ENCODE results near the gene SREBF2. TPM values are rescaled to one million over a fixed set of nuclear protein-coding genes. Genes with fewer than 3 reads are reported as not detected.

Gene SREBF2
- total and polyA plus RNA-seq, 2 experiments from 2014 or later, result 238 to 273 TPM

- Histone ChIP-seq H3K4me1 (ENCODE audit: low read depth) (no peaks in the 10 kb centered on the region), H3K4me3 (no peak overlapping the region)
- TF ChIP-seq CTCF (IDR thresholded peaks at IDR 0.05; ENCODE audit: low read depth, low read length), result no peak
These were observed 98.9 kb downstream of the SREBF2 start for GRCh38 chr22:41931701-41932269.

GRCh38 chr22:41932353-41932752 is 99.4 kb downstream of the SREBF2 start:
- H3K36me3 ChIP-seq, result no peaks in the 10 kb centered on the region
- TF ChIP-seq CTCF (IDR thresholded peaks at IDR 0.05; ENCODE audit: low read depth, low read length), result no peak
- no peaks in the 10 kb centered on the region for H3K4me1 ChIP-seq (ENCODE audit: low read depth)
- no peak for DNase-seq (ENCODE audit: low read depth in 1 of 2, low spot score in 1 of 2)
- H3K27ac ChIP-seq, result no peak overlapping the region
- H3K9me3 ChIP-seq (ENCODE audit: low read depth), result no peaks in the 10 kb centered on the region
- no peaks in the 10 kb centered on the region for H3K27me3 ChIP-seq
- H3K4me3 ChIP-seq, result no peak overlapping the region

More at GRCh38 chr22:41931701-41932269, 98.9 kb downstream of the SREBF2 start:
- DNase-seq (ENCODE audit: low read depth in 1 of 2, low spot score in 1 of 2), result no peak
- Histone ChIP-seq H3K9me3 (ENCODE audit: low read depth) (no peaks in the 10 kb centered on the region), H3K27ac (no peak overlapping the region), H3K27me3 (peaks cover 5% of the 10 kb centered on the region), H3K36me3 (no peaks in the 10 kb centered on the region)

GRCh38 chr22:41933411-41934177 is 100.7 kb downstream of the SREBF2 start:
- DNase-seq (ENCODE audit: low read depth in 1 of 2, low spot score in 1 of 2), result no peak
- Histone ChIP-seq H3K27ac (no peak overlapping the region), H3K36me3 (no peaks in the 10 kb centered on the region), H3K9me3 (ENCODE audit: low read depth) (no peaks in the 10 kb centered on the region), H3K4me1 (ENCODE audit: low read depth) (no peaks in the 10 kb centered on the region), H3K27me3 (no peaks in the 10 kb centered on the region), H3K4me3 (no peak overlapping the region)
- no peak for TF ChIP-seq CTCF (IDR thresholded peaks at IDR 0.05; ENCODE audit: low read depth, low read length)

GRCh38 chr22:41934284-41935014 is 101.5 kb downstream of the SREBF2 start:
- DNase-seq (ENCODE audit: low read depth in 1 of 2, low spot score in 1 of 2), result no peak
- Histone ChIP-seq H3K4me1 (ENCODE audit: low read depth) (no peaks in the 10 kb centered on the region), H3K27me3 (no peaks in the 10 kb centered on the region), H3K36me3 (no peaks in the 10 kb centered on the region), H3K27ac (no peak overlapping the region), H3K9me3 (ENCODE audit: low read depth) (no peaks in the 10 kb centered on the region), H3K4me3 (no peak overlapping the region)
- TF ChIP-seq CTCF (IDR thresholded peaks at IDR 0.05; ENCODE audit: low read depth, low read length), result no peak

GRCh38 chr22:41935015-41935351 is 102.1 kb downstream of the SREBF2 start:
- H3K27ac ChIP-seq, result no peak overlapping the region
- no peaks in the 10 kb centered on the region for H3K4me1 ChIP-seq (ENCODE audit: low read depth)
- no peak for TF ChIP-seq CTCF (IDR thresholded peaks at IDR 0.05; ENCODE audit: low read depth, low read length)
- H3K36me3 ChIP-seq, result no peaks in the 10 kb centered on the region
- H3K4me3 ChIP-seq, result no peak overlapping the region
- no peaks in the 10 kb centered on the region for H3K27me3 ChIP-seq
- DNase-seq (ENCODE audit: low read depth in 1 of 2, low spot score in 1 of 2), result no peak
- no peaks in the 10 kb centered on the region for H3K9me3 ChIP-seq (ENCODE audit: low read depth)

Measured in cardiac muscle cell (in vitro differentiated cells and primary cell).